ENCODE results near the gene UNK.
"Not testable (repeated sequence)": the region's sequence is repeated elsewhere in the genome, so short reads cannot be mapped to it uniquely, and the experiment has no call there.

GRCh38 chr17:75851693-75851991 lies 67.0 kb downstream of the UNK start:
- TF ChIP-seq CTCF, EP300, POLR2A (IDR thresholded peaks at IDR 0.05): not testable (repeated sequence)

All from ovary (tissue), 3 donors.